Right lobe of liver (tissue), 4 donors: ENCODE measurements around the gene NFATC3.
"Not testable (repeated sequence)": the region's sequence is repeated elsewhere in the genome, so short reads cannot be mapped to it uniquely, and the experiment has no call there.

Experiments
- POLR2A ChIP-seq: fragments of 450-650 bp; IDR thresholded peaks from one replicate; pipeline ENCODE4 v1.6.1; 2017; ENCODE audit warnings: antibody characterized with exemption, mild to moderate bottlenecking
- TF ChIP-seq, protein P1 (sequence below), 4 donors: fragments of 200-600 bp in 3 of 4; fragments of 450-650 bp in 1 of 4; IDR thresholded peaks; one replicate each; pipeline versions ENCODE4 v1.5.1 to v1.8.0; 2016 to 2022; ENCODE audit warnings: antibody characterized with exemption in 4 of 4, mild to moderate bottlenecking in 2 of 4
- donor health status: DM: no; HTN: no; CAD: no.
- donor health status: DM: no; HTN: no; CAD: no.
- donor health status: DM: no; HTN: yes; CAD: no.

DNA sequence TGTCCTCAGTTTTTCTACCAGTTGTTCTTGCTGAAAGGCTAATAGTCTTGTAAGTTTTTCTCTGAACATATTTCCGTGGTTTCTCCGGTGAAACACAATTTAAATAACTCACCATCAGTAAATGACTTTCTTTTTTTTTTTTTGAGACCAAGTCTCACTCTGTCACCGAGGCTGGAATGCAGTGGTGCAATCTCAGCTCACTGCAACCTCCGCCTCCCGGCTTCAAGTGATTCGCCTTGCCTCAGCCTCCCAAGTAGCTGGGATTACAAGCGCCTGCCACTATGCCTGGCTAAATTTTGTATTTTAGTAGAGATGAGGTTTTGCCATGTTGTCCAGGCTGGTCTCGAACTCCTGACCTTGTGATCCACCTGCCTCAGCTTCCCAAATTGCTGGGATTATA, 29.8 kb downstream of the NFATC3 start:
- not testable (repeated sequence) for TF ChIP-seq POLR2A
- TF ChIP-seq, protein P1, sequence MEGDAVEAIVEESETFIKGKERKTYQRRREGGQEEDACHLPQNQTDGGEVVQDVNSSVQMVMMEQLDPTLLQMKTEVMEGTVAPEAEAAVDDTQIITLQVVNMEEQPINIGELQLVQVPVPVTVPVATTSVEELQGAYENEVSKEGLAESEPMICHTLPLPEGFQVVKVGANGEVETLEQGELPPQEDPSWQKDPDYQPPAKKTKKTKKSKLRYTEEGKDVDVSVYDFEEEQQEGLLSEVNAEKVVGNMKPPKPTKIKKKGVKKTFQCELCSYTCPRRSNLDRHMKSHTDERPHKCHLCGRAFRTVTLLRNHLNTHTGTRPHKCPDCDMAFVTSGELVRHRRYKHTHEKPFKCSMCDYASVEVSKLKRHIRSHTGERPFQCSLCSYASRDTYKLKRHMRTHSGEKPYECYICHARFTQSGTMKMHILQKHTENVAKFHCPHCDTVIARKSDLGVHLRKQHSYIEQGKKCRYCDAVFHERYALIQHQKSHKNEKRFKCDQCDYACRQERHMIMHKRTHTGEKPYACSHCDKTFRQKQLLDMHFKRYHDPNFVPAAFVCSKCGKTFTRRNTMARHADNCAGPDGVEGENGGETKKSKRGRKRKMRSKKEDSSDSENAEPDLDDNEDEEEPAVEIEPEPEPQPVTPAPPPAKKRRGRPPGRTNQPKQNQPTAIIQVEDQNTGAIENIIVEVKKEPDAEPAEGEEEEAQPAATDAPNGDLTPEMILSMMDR (IDR thresholded peaks at IDR 0.05) = not testable (repeated sequence)
